ENCODE data around the gene CBFA2T2. TPM values are rescaled to one million over a fixed set of nuclear protein-coding genes. Genes with fewer than 3 reads are reported as not detected.
A peak's percentile ranks its signal among the peaks of the same experiment; 100 is the strongest.

The CBFA2T2 gene
- total and polyA plus RNA-seq, 2 donors (not counting 1 experiment from before 2014, with no cell fraction given) = 26.9 to 30.0 TPM

DNA sequence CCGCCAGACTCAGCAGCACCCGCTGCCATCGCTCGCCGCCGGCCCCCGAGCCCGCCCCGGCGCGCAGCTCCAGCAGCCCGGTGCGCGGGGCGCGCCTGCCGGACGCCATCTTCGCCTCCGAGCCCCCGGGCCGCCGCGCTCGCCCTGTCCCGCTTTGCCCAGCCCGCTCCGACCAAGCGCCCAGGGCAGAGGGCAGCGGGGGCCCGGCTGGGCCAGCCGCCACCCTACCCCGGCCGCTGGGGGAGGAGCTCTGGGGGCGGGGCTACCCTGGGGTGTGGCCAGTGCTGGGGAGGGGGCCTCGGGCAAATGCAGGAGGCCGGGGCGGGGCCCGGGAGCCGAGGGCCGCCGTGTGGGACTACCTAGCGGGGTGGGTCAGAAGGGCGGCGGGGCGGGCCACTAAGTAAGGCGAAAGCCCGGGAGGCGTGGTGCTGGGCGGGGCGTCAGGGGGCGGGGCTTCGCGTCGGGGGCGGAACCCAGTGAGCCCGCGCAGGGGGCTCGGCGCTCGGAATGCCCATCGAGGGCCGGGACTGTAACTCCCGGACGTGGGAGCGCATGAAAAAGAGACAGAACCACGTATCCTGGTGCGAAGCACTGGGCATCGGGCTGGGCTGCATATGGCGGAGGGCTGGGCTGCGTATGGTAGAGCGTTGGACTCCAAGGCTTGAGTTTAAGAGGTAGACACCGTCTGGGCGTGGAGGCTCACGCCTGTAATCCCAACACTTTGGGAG, 46.2 kb upstream of the CBFA2T2 start, which contains the start of gene SNTA1:
Gene SNTA1, minus strand, starts transcription at position 252 of the 728 bp plus-strand sequence. Its CDS starts 143 bp downstream, at position 109.
- Mint-ChIP-seq H3K27ac (peak within 1 kb of the TSS; percentile 91), H3K4me3 (peak within 1 kb of the TSS; percentile 94), H3K4me1 (peaks cover 31% of the 10 kb centered on the region), H3K27me3 (no peaks in the 10 kb centered on the region), H3K9me3 (ENCODE audit: insufficient read depth) (no peaks in the 10 kb centered on the region)
- peak within 1 kb of the TSS; percentile 51 to 58 for H3K27ac ChIP-seq (ENCODE audit: low read length in 2 of 2)
- H3K27me3 ChIP-seq (replicated peaks in 1 of 4; ENCODE audit: control extremely low read depth in 1 of 4, control insufficient read depth in 3 of 4, insufficient read depth in 4 of 4, low read length in 3 of 4) = no peaks in the 10 kb centered on the region
- ChIA-PET POLR2A (interaction anchor here (0.5 to 2.0 kb wide), 12 partner anchors 35 to 669 kb away, joined by 3 to 10 read pairs (median 4); partner anchors contain the start of genes CDK5RAP1 and EIF2S2), CTCF (interaction anchor here (0.6 to 4.3 kb wide), 8 partner anchors 12 to 619 kb away, joined by 3 to 33 read pairs (median 4); partner anchors contain the start of genes ACTL10 and CDK5RAP1)
- H3K4me1 ChIP-seq (ENCODE audit: control insufficient read depth in 2 of 2, insufficient read depth in 2 of 2, low read length in 2 of 2) = peaks cover 13 to 23% of the 10 kb centered on the region in 2 donors
- intact Hi-C loops (cut with micrococcal nuclease) = loop anchor here (1.0 to 5.0 kb wide), 9 partner anchors 34 to 669 kb away; partner anchors contain the start of genes CDK5RAP1 and EIF2S2
- H3K79me2 ChIP-seq (ENCODE audit: control insufficient read depth, insufficient read depth, low read length) = no peaks in the 10 kb centered on the region
- no peak for TF ChIP-seq EZH2 (IDR thresholded peaks at IDR 0.05; ENCODE audit: borderline replicate concordance, insufficient read depth, low read depth, low read length, poor library complexity, severe bottlenecking)
- TF ChIP-seq, protein P1, sequence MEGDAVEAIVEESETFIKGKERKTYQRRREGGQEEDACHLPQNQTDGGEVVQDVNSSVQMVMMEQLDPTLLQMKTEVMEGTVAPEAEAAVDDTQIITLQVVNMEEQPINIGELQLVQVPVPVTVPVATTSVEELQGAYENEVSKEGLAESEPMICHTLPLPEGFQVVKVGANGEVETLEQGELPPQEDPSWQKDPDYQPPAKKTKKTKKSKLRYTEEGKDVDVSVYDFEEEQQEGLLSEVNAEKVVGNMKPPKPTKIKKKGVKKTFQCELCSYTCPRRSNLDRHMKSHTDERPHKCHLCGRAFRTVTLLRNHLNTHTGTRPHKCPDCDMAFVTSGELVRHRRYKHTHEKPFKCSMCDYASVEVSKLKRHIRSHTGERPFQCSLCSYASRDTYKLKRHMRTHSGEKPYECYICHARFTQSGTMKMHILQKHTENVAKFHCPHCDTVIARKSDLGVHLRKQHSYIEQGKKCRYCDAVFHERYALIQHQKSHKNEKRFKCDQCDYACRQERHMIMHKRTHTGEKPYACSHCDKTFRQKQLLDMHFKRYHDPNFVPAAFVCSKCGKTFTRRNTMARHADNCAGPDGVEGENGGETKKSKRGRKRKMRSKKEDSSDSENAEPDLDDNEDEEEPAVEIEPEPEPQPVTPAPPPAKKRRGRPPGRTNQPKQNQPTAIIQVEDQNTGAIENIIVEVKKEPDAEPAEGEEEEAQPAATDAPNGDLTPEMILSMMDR (IDR thresholded peaks at IDR 0.05) = no peak
- peak within 1 kb of the TSS; percentile 74 for H3K9ac ChIP-seq (ENCODE audit: low read length)
- H3K9me3 ChIP-seq (ENCODE audit: control extremely low read depth in 1 of 3, control insufficient read depth in 2 of 3, insufficient read depth in 1 of 3, low read length in 2 of 3) = peaks cover 0 to 3% (median 0%) of the 10 kb centered on the region in 3 donors
- H3K4me3 ChIP-seq (ENCODE audit: control extremely low read depth in 1 of 5, extremely low read depth in 1 of 5, insufficient read depth in 1 of 5, low read depth in 2 of 5, low read length in 4 of 5) = peak within 1 kb of the TSS; percentile 70 to 87 (median 80)
- H3K36me3 ChIP-seq (replicated peaks in 1 of 2; ENCODE audit: control extremely low read depth in 1 of 2, control insufficient read depth in 1 of 2, extremely low read depth in 1 of 2, insufficient read depth in 2 of 2, low read length in 1 of 2) = no peaks in the 10 kb centered on the region
- H4K20me1 ChIP-seq (ENCODE audit: control insufficient read depth, insufficient read depth, low read length, poor library complexity, severe bottlenecking) = no peaks in the 10 kb centered on the region
- peak within 1 kb of the TSS; percentile 83 for H2AFZ ChIP-seq (ENCODE audit: insufficient read depth, low read depth, low read length, poor library complexity, severe bottlenecking)
- WGBS (ENCODE audit: insufficient coverage) = under 1% methylated on average over 75 of the region's 75 CpGs
- ATAC-seq (ENCODE audit: low read depth) = peak; percentile 89
- peak within 1 kb of the TSS; percentile 97 for H3K4me2 ChIP-seq (replicated peaks; ENCODE audit: low read depth, low read length, poor library complexity, severe bottlenecking)
- DNase-seq = peak; percentile 90

Measured in B cell (primary cell).